ENCODE data around the gene CDH1. TPM values are rescaled to one million over a fixed set of nuclear protein-coding genes. Genes with fewer than 3 reads are reported as not detected.

The CDH1 gene
- total RNA-seq, 1 experiment from 2014 or later, result 65.8 TPM

DNA sequence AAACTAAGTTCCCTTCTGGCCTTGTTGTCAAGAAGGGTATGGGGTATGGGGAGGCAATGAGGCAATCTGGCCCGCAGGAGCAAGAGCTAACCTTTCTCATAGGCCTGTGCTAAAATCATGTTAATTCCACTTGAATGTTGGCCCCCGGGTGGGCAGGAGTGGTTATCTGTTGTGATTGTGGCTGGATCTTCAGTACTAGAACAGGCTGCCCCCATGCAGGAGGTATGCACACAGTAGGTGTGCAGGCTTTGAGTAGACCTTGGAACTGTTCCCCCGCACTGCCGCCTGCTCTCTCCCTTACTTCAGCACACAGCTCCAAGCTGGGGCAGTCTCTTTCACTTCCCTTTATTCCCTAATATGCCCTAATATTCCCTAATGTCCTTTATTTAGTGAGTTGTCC lies 53.9 kb downstream of the CDH1 start:
- H3K4me3 ChIP-seq (ENCODE audit: low read depth in 2 of 2, low read length in 2 of 2), result no peak overlapping the region
- H3K9me3 ChIP-seq (ENCODE audit: control insufficient read depth, insufficient read depth, low read depth, low read length), result no peaks in the 10 kb centered on the region
- CTCF ChIA-PET, result no interaction called here
- TF ChIP-seq TCF7L2 (IDR thresholded peaks at IDR 0.05; ENCODE audit: low read depth, low read length) (no peak), POLR2AphosphoS5 (IDR thresholded peaks at IDR 0.05; ENCODE audit: low read depth, low read length) (no peak), SIN3A (IDR thresholded peaks at IDR 0.05; ENCODE audit: borderline replicate concordance, insufficient read depth, low read depth, low read length) (no peak)
- TF ChIP-seq, protein P1, sequence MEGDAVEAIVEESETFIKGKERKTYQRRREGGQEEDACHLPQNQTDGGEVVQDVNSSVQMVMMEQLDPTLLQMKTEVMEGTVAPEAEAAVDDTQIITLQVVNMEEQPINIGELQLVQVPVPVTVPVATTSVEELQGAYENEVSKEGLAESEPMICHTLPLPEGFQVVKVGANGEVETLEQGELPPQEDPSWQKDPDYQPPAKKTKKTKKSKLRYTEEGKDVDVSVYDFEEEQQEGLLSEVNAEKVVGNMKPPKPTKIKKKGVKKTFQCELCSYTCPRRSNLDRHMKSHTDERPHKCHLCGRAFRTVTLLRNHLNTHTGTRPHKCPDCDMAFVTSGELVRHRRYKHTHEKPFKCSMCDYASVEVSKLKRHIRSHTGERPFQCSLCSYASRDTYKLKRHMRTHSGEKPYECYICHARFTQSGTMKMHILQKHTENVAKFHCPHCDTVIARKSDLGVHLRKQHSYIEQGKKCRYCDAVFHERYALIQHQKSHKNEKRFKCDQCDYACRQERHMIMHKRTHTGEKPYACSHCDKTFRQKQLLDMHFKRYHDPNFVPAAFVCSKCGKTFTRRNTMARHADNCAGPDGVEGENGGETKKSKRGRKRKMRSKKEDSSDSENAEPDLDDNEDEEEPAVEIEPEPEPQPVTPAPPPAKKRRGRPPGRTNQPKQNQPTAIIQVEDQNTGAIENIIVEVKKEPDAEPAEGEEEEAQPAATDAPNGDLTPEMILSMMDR (IDR thresholded peaks at IDR 0.05), result no peak
- TF ChIP-seq, protein P2, sequence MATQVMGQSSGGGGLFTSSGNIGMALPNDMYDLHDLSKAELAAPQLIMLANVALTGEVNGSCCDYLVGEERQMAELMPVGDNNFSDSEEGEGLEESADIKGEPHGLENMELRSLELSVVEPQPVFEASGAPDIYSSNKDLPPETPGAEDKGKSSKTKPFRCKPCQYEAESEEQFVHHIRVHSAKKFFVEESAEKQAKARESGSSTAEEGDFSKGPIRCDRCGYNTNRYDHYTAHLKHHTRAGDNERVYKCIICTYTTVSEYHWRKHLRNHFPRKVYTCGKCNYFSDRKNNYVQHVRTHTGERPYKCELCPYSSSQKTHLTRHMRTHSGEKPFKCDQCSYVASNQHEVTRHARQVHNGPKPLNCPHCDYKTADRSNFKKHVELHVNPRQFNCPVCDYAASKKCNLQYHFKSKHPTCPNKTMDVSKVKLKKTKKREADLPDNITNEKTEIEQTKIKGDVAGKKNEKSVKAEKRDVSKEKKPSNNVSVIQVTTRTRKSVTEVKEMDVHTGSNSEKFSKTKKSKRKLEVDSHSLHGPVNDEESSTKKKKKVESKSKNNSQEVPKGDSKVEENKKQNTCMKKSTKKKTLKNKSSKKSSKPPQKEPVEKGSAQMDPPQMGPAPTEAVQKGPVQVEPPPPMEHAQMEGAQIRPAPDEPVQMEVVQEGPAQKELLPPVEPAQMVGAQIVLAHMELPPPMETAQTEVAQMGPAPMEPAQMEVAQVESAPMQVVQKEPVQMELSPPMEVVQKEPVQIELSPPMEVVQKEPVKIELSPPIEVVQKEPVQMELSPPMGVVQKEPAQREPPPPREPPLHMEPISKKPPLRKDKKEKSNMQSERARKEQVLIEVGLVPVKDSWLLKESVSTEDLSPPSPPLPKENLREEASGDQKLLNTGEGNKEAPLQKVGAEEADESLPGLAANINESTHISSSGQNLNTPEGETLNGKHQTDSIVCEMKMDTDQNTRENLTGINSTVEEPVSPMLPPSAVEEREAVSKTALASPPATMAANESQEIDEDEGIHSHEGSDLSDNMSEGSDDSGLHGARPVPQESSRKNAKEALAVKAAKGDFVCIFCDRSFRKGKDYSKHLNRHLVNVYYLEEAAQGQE (IDR thresholded peaks at IDR 0.05; ENCODE audit: insufficient read depth in 1 of 2, low read depth in 2 of 2, low read length in 1 of 2), result no peak
- no peaks in the 10 kb centered on the region for H3K27me3 ChIP-seq (ENCODE audit: control insufficient read depth, insufficient read depth, low read length)
- no peaks in the 10 kb centered on the region for H3K36me3 ChIP-seq (ENCODE audit: control insufficient read depth, insufficient read depth, low read length)
- H3K4me1 ChIP-seq (ENCODE audit: control insufficient read depth, insufficient read depth, low read length), result peaks cover 8% of the 10 kb centered on the region; the same call in 1 of the 2 replicates
- ATAC-seq, result no peak
- intact Hi-C loops (cut with micrococcal nuclease; ENCODE audit: unreplicated experiment), result no loop called here
- no peak overlapping the region for H3K27ac ChIP-seq (ENCODE audit: low read length)
- no peak for DNase-seq (ENCODE audit: low read depth, low spot score)
- in situ Hi-C loops (cut with HindIII; ENCODE audit: low pct_unique_long_range_greater_than_20kb, low sequenced_read_pairs), result no loop called here
- POLR2A ChIA-PET, result no interaction called here
- BruUV-seq (replicated peaks), result no TSS peak

DNA sequence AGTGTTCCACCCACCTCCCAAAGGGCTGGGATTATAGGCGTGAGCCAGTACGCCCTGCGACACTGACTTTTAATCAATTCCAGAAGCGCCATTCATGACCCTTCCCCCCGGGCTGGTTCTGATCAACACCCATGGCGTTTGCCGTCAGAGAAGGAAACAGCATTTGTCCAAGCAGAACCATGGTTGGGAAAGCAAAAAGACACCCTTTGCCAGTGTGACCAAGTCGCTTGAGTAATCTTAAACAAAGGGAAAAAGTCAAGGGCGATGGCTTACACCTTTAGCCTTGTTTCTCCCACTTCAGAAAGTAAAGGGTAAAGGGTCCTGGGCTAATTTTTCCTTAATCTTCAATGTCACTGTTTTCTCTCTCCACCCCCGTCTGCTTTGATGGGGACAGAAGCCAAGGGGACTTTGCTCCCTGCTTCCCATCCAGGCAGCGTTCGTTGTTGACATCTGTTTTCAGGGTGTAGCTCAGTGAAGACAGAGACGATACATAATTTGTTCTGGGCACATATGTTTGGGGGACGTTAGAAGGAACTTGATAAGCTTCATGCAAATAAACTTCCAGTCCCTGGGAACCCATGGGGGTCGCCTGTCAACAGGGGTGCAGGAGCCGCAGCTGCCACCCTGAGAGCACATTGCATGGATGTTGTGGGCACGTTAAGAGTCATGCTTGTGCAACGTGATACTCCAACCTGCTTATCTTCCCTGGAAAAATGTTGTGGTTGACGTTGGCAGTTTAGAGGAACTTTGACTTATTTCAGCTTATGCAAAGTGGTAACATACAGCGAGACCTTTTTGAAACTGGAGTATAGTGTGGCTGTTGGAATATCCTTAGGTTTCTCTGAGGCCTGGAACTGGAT lies 55.6 kb downstream of the CDH1 start:
- H3K27me3 ChIP-seq (ENCODE audit: control insufficient read depth, insufficient read depth, low read length), result no peaks in the 10 kb centered on the region
- TF ChIP-seq SIN3A (IDR thresholded peaks at IDR 0.05; ENCODE audit: borderline replicate concordance, insufficient read depth, low read depth, low read length), result no peak
- TF ChIP-seq POLR2AphosphoS5 (IDR thresholded peaks at IDR 0.05; ENCODE audit: low read depth, low read length), result no peak
- TF ChIP-seq TCF7L2 (IDR thresholded peaks at IDR 0.05; ENCODE audit: low read depth, low read length), result no peak
- TF ChIP-seq, protein P2 (IDR thresholded peaks at IDR 0.05; ENCODE audit: insufficient read depth in 1 of 2, low read depth in 2 of 2, low read length in 1 of 2), result no peak
- TF ChIP-seq, protein P1 (IDR thresholded peaks at IDR 0.05), result no peak
- H3K36me3 ChIP-seq (ENCODE audit: control insufficient read depth, insufficient read depth, low read length), result no peaks in the 10 kb centered on the region
- no TSS peak for BruUV-seq (replicated peaks)
- no peak overlapping the region for H3K4me3 ChIP-seq (ENCODE audit: low read depth in 2 of 2, low read length in 2 of 2)
- ChIA-PET POLR2A (no interaction called here), CTCF (no interaction called here)
- DNase-seq (ENCODE audit: low read depth, low spot score) (no peak), ATAC-seq (no peak; the same call in 1 of the 2 replicates)
- in situ Hi-C loops (cut with HindIII; ENCODE audit: low pct_unique_long_range_greater_than_20kb, low sequenced_read_pairs) (no loop called here), intact Hi-C loops (cut with micrococcal nuclease; ENCODE audit: unreplicated experiment) (no loop called here)
- H3K9me3 ChIP-seq (ENCODE audit: control insufficient read depth, insufficient read depth, low read depth, low read length), result no peaks in the 10 kb centered on the region
- no peak overlapping the region for H3K27ac ChIP-seq (ENCODE audit: low read length)
- peaks cover 8% of the 10 kb centered on the region; the same call in 1 of the 2 replicates for H3K4me1 ChIP-seq (ENCODE audit: control insufficient read depth, insufficient read depth, low read length)

All from Panc1 (cell line).